OCI-LY3 (cell line): ENCODE results near the gene SLC25A18.

Experiments
- EZH2phosphoT487 ChIP-seq: fragments of 200-600 bp; shearing (Covaris generic); IDR thresholded peaks from 2 replicates; pipeline ENCODE4 v1.6.1; 2018; ENCODE audit warnings: antibody characterized with exemption, mixed run types, low read depth
- TF ChIP-seq, protein P1 (sequence below): fragments of 200-600, 300-600 bp; sonication (generic); IDR thresholded peaks from 2 replicates; pipeline ENCODE4 v1.5.1; 2014; ENCODE audit warnings: antibody characterized with exemption, low read length, low read depth

DNA sequence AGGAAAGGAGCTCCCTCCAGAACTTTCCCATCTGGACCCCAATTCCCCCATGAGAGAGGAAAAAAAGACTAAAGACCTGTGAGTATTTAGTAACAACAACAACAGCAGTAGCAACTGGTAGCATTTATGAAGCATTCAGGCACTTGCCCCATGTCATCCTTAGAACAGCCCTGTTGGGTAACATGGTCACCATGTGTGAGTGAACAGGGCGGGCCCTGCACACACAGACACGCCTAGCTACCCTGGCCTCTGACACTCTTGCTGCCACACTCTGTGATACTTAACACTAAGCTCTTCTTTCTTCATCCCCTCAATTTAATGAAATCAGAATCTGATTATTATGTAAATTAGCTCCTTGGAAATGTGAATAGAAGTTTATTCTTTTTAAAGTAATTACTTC, 26.1 kb upstream of the SLC25A18 start:
- TF ChIP-seq, protein P1, sequence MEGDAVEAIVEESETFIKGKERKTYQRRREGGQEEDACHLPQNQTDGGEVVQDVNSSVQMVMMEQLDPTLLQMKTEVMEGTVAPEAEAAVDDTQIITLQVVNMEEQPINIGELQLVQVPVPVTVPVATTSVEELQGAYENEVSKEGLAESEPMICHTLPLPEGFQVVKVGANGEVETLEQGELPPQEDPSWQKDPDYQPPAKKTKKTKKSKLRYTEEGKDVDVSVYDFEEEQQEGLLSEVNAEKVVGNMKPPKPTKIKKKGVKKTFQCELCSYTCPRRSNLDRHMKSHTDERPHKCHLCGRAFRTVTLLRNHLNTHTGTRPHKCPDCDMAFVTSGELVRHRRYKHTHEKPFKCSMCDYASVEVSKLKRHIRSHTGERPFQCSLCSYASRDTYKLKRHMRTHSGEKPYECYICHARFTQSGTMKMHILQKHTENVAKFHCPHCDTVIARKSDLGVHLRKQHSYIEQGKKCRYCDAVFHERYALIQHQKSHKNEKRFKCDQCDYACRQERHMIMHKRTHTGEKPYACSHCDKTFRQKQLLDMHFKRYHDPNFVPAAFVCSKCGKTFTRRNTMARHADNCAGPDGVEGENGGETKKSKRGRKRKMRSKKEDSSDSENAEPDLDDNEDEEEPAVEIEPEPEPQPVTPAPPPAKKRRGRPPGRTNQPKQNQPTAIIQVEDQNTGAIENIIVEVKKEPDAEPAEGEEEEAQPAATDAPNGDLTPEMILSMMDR, result no peak
- TF ChIP-seq EZH2phosphoT487, result no peak
